Neutrophil (primary cell): ENCODE results near the gene LRRC27.

Experiments used
- H3K27ac ChIP-seq: fragments of 200-600 bp; sonication (generic); 2 replicates; pipeline ENCODE4 v1.5.1; 2016; ENCODE audit warnings: mild to moderate bottlenecking, moderate library complexity
- H3K27me3 ChIP-seq: fragments of 200-600 bp; sonication (generic); 2 replicates; pipeline ENCODE4 v1.6.0; 2016; ENCODE audit warnings: mild to moderate bottlenecking
- H3K36me3 ChIP-seq: fragments of 200-600 bp; sonication (generic); 2 replicates; pipeline ENCODE4 v1.5.1; 2017
- H3K4me1 ChIP-seq, 2 experiments: fragments of 200-600 bp in 1 of 2; sonication (generic) in 1 of 2; 1 replicate in 1 of 2; 2 replicates in 1 of 2; pipeline versions ENCODE4 v1.5.1 to v1.6.1; 2013 to 2016; ENCODE audit warnings: low read depth in 1 of 2, low read length in 1 of 2, mild to moderate bottlenecking in 1 of 2, moderate library complexity in 1 of 2; ENCODE audit not compliant: control insufficient read depth in 1 of 2, insufficient read depth in 1 of 2
- H3K4me3 ChIP-seq, 2 experiments: fragments of 200-600 bp in 1 of 2; sonication (generic) in 1 of 2; 1 replicate in 1 of 2; 2 replicates in 1 of 2; pipeline ENCODE4 v1.5.1; 2013 to 2016; ENCODE audit warnings: low read depth in 1 of 2, low read length in 1 of 2, mild to moderate bottlenecking in 1 of 2, moderate library complexity in 1 of 2
- H3K9me3 ChIP-seq: fragments of 200-600 bp; sonication (generic); 2 replicates; pipeline ENCODE4 v1.5.1; 2016
- TF ChIP-seq, protein P1 (sequence below): fragments of 200-600 bp; sonication (generic); IDR thresholded peaks from 2 replicates; pipeline ENCODE4 v1.5.1; 2016; ENCODE audit warnings: antibody characterized with exemption

The LRRC27 gene

GRCh38 chr10:132319853-132320653, 11.9 kb upstream of the LRRC27 start:
- Histone ChIP-seq H3K4me1 (no peaks in the 10 kb centered on the region), H3K9me3 (no peaks in the 10 kb centered on the region), H3K27ac (no peak overlapping the region)

GRCh38 chr10:132320654-132321469, 11.1 kb upstream of the LRRC27 start:
- H3K36me3 ChIP-seq = no peaks in the 10 kb centered on the region
- H3K9me3 ChIP-seq = no peaks in the 10 kb centered on the region
- peaks cover 4% of the 10 kb centered on the region for H3K27me3 ChIP-seq
- H3K4me1 ChIP-seq = no peaks in the 10 kb centered on the region
- no peak overlapping the region for H3K4me3 ChIP-seq
- no peak overlapping the region for H3K27ac ChIP-seq
- TF ChIP-seq, protein P1, sequence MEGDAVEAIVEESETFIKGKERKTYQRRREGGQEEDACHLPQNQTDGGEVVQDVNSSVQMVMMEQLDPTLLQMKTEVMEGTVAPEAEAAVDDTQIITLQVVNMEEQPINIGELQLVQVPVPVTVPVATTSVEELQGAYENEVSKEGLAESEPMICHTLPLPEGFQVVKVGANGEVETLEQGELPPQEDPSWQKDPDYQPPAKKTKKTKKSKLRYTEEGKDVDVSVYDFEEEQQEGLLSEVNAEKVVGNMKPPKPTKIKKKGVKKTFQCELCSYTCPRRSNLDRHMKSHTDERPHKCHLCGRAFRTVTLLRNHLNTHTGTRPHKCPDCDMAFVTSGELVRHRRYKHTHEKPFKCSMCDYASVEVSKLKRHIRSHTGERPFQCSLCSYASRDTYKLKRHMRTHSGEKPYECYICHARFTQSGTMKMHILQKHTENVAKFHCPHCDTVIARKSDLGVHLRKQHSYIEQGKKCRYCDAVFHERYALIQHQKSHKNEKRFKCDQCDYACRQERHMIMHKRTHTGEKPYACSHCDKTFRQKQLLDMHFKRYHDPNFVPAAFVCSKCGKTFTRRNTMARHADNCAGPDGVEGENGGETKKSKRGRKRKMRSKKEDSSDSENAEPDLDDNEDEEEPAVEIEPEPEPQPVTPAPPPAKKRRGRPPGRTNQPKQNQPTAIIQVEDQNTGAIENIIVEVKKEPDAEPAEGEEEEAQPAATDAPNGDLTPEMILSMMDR = no peak

More at GRCh38 chr10:132319853-132320653, 11.9 kb upstream of the LRRC27 start:
- TF ChIP-seq, protein P1 = no peak
- Histone ChIP-seq H3K4me3 (no peak overlapping the region), H3K27me3 (peaks cover 4% of the 10 kb centered on the region), H3K36me3 (no peaks in the 10 kb centered on the region)

DNA sequence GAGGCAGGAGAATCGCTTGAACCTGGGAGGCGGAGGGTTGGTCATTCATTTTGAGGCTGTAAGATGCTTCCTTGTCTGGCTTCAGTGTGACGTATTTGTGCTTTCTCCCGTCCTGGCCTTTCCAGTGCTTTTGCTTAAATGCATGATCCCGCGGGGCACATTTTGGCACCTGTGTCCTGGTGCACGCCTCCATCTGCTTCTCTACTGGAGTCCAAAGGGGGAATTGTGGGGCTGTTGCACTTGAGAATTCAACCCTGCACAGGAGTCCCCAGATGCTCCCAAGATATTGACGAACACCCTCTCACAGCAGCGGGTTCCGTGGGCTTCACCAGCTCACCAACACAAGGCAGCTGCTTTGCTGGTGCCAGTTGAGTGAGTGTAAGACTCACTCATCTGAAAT, 10.3 kb upstream of the LRRC27 start:
- Histone ChIP-seq H3K27me3 (no peaks in the 10 kb centered on the region), H3K36me3 (no peaks in the 10 kb centered on the region), H3K27ac (no peak overlapping the region), H3K4me1 (no peaks in the 10 kb centered on the region), H3K9me3 (no peaks in the 10 kb centered on the region), H3K4me3 (no peak overlapping the region)
- TF ChIP-seq, protein P1 = no peak

DNA sequence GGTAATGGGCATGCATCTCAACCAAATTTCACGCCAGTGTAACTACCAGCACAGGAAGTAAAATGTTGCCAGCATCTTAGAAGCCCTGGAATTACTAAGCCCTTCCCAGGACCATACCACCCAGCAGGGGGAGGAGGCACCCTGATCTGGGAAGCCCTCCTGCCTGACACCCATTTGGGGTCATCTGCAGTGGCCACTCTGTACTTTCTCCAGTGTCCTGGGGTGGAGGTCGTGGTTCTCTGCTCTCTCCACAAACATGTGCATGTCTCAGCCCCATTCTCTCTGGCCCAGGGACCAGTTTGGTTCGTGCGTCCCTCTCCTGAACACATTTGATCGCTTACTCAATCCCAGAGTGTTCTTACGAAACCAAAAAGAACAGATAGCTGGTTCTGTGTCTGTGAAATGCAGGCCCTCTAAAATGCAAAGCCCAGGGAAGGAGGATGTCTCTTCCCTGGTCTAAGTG, 9.4 kb upstream of the LRRC27 start:
- Histone ChIP-seq H3K9me3 (no peaks in the 10 kb centered on the region), H3K4me3 (no peak overlapping the region), H3K4me1 (no peaks in the 10 kb centered on the region), H3K27ac (no peak overlapping the region), H3K36me3 (no peaks in the 10 kb centered on the region), H3K27me3 (no peaks in the 10 kb centered on the region)
- TF ChIP-seq, protein P1 = no peak

DNA sequence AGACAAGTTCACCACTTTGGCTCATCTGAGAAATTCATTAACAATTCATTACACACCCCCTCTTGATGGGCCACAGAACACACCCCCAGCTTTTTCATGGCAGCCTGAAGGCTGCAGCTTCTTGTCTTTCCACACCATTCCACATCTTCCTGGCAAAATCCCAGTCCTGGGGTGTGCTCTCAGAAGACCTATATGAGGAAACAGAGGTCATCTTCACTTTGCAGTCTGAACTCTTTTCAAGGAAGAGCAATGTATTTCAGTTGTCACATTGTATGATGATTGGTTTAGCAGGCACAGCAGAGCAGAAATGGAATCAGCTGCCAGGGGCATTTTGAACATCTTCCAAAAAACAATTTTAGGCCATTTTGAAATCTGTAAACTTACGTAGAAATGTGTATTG, 7.8 kb upstream of the LRRC27 start:
- H3K4me3 ChIP-seq = no peak overlapping the region
- H3K4me1 ChIP-seq = no peaks in the 10 kb centered on the region
- TF ChIP-seq, protein P1 = no peak
- H3K27me3 ChIP-seq = no peaks in the 10 kb centered on the region
- no peaks in the 10 kb centered on the region for H3K36me3 ChIP-seq
- H3K9me3 ChIP-seq = no peaks in the 10 kb centered on the region
- no peak overlapping the region for H3K27ac ChIP-seq
